Heart left ventricle (tissue), 16 donors: Measurements from ENCODE around the gene MTG1. TPM values are rescaled to one million over a fixed set of nuclear protein-coding genes. Genes with fewer than 3 reads are reported as not detected.

ENCODE experiments used
- ATAC-seq, 4 donors: fragments of 200-7000 bp; cut with Tn5 transposase; one replicate each; pipeline ENCODE4 v1.9.1; 2020 to 2022; ENCODE audit warnings: moderate library complexity in 4 of 4, mild to moderate bottlenecking in 3 of 4, moderate number of reproducible peaks in 1 of 4
- DNase-seq, 5 donors: peaks; one replicate each; pipeline ENCODE4 v3.0.0-alpha.2; 2020
- H3K27ac ChIP-seq, 12 donors: fragments of 200-600 bp; sonication (generic) in 4 of 12; one replicate each; pipeline versions ENCODE4 v1.5.0 to v1.8.0; 2016 to 2022; ENCODE audit warnings: mild to moderate bottlenecking in 2 of 12
- H3K27me3 ChIP-seq, 9 donors: fragments of 200-600 bp; sonication (generic) in 2 of 9; one replicate each; pipeline versions ENCODE4 v1.5.1 to v1.8.0; 2016 to 2022; ENCODE audit warnings: mild to moderate bottlenecking in 3 of 9
- H3K36me3 ChIP-seq, 9 donors: fragments of 200-600 bp; sonication (generic) in 2 of 9; one replicate each; pipeline versions ENCODE4 v1.5.0 to v1.8.0; 2018 to 2022; ENCODE audit warnings: mild to moderate bottlenecking in 2 of 9
- H3K4me1 ChIP-seq, 12 donors: fragments of 200-600 bp; sonication (generic) in 4 of 12; one replicate each; pipeline versions ENCODE4 v1.5.0 to v1.8.0; 2016 to 2022; ENCODE audit warnings: mild to moderate bottlenecking in 3 of 12
- H3K4me3 ChIP-seq, 12 donors: fragments of 200-600 bp; sonication (generic) in 4 of 12; one replicate each; pipeline versions ENCODE4 v1.5.0 to v1.8.0; 2017 to 2022; ENCODE audit warnings: mild to moderate bottlenecking in 9 of 12, moderate library complexity in 4 of 12
- H3K9me3 ChIP-seq, 12 donors: fragments of 200-600 bp; sonication (generic) in 4 of 12; one replicate each; pipeline versions ENCODE4 v1.5.0 to v1.8.0; 2016 to 2022; ENCODE audit warnings: mild to moderate bottlenecking in 1 of 12
- POLR2A ChIP-seq, 2 donors: fragments of 450-650 bp; IDR thresholded peaks; one replicate each; pipeline ENCODE4 v1.6.1; 2017; ENCODE audit warnings: antibody characterized with exemption in 2 of 2, mild to moderate bottlenecking in 2 of 2, moderate library complexity in 2 of 2
- WGBS, 4 donors: extraction: QIAGEN DNeasy Blood & Tissue Kit in 2 of 4; methylation state at CpG; one replicate each; pipeline versions ENCODE4 v1.1.5 to v1.1.7; 2013 to 2018; 5-methylcytosine and 5-hydroxymethylcytosine counted together
- intact Hi-C, 10 donors: fragments of 100-400 bp; cut with DNase I; formaldehyde crosslinking; loops; one replicate each; pipeline versions ENCODE4 v1.11.1 to v1.14.2; 2022
- polyA plus RNA-seq, 2 donors: library from polyadenylated mRNA; stranded (reverse); fragments of 200-250 nt; gene quantifications; one replicate each; pipeline ENCODE4 v1.2.3, GENCODE V29; 2013
- total RNA-seq, 9 donors: library from RNA; depleted of rRNA in 2 of 9; stranded (reverse); fragments of >200 nt in 2 of 9; fragmentation: NEBNext Ultra II Directional in 3 of 9; extraction: Animal tissue kit (Norgen Biotek cat#: 25700) in 3 of 9; gene quantifications; one replicate each; pipeline versions ENCODE4 v1.1.0 to v1.2.4, GENCODE V29; 2016 to 2023
- TF ChIP-seq, protein P1 (sequence below), 12 donors: fragments of 200-600 bp; sonication (generic) in 4 of 12; IDR thresholded peaks; one replicate each; pipeline versions ENCODE4 v1.5.0 to v1.8.0; 2018 to 2022; ENCODE audit warnings: antibody characterized with exemption in 12 of 12, mild to moderate bottlenecking in 5 of 12
- donor health status: ischemic (EF 13 %, LVEDD 7.1; RV severe dilation, severe dysfunction).
- donor health status: healthy with polysubstance abuse.
- donor health status: DM: no; HTN: yes; CAD: no.
- donor health status: DM: no; HTN: no; CAD: no.
- donor health status: ischemic (EF 25% LVEDD 6.9; RV normal size, moderate dysfunction).
- donor health status: ischemic (EF 25% LVEDD 5.7; RV mildly dilated, moderate dysfunction).
- donor health status: healthy.
- donor health status: DM: yes; HTN: yes; CAD: no.
- donor health status: ischemic (EF 35%, LVEDD 5.7; RV mildly dilated, moderate dysfunction).
- donor health status: nonischemic (EF 11% LVEDD 7.7; RV severe dilation, severe dysfunction).
- donor health status: DM: yes; HTN: yes; CAD: no.
- donor health status: PGD.
- donor health status: ischemic (EF 29% LVEDD 5.4; RV normal size, mild dysfunction).
- donor health status: nonischemic (EF 23%, LVEDD 6.1; RV moderate dilation, normal function).

MTG1 gene
- total and polyA plus RNA-seq, 11 donors, result 11.6 to 34.2 (median 22.6) TPM

DNA sequence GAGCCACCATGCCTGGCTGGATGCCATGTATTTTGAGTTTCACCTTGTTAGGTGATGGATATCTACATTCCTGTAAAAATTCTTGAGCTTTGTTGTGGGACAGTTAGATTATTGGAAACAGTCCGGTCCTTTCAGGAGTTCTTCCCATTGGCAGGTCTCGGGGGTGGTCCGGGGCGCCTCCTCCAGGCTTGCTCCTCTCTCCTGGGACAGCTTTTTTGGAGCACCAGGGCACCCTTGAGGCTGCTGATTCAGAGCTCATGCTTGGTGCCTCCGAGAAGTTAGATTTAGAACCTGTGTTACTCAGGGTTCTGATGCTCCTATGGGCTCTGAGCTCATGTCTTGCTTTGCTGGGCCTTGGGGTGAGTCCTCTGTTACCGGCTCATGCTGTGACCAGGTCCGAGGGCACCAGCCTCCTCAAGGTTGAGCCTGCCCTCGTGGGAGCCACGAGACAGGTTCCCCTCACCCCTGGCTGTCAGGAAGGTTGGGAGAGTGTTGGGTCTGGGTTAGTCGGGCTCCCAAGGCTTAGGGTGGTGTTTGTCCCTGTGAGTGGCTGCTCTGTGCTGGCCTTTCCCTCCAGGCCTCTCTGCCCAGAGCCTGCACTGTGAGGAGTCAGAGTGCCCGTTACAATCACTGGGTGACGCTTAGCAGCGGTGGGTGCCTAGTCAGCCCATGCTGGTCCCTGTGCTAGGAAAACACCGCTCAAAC lies 24.5 kb downstream of the MTG1 start:
- intact Hi-C loops, result no loop called here

DNA sequence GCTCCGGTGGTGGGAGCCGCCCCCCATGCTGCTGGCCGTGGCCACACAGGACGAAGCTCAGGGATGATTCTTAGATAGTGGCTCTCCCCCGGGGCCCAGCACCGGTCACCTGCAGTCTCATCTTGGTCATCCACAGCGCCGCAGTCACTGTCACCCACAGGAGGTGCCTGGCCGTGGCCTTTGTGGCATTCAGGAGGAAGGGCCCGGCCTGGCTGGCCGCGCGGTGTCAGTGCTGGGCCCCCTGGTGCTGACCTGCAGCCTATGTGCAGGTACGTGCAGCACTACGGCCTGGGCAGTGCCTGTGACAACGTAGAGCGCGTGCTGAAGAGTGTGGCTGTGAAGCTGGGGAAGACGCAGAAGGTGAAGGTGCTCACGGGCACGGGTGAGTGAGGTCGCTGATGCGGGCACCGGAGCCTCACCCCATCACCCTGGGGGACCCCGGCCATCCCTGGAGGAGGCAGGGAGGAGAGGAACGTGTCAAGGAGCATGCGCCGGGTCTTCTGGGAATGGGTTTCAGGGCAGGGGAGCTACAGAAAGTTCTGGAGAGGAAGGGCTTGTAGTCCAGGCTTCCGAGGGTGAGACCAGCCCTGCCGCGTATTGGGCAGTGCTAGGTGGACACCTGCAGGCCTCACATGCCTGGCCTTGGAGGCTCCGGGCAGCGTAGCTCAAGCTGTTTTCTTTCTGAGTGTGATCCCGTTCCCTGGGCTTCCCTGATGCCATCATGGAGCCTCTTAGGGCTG lies 25.4 kb downstream of the MTG1 start:
- Histone ChIP-seq H3K4me1 (peaks cover 0 to 10% (median 0%) of the 10 kb centered on the region in 12 donors), H3K36me3 (peaks cover 0 to 42% (median 25%) of the 10 kb centered on the region in 9 donors), H3K9me3 (no peaks in the 10 kb centered on the region), H3K4me3 (no peak overlapping the region), H3K27me3 (peaks cover 0 to 17% (median 0%) of the 10 kb centered on the region in 9 donors), H3K27ac (no peak overlapping the region)
- TF ChIP-seq, protein P1, sequence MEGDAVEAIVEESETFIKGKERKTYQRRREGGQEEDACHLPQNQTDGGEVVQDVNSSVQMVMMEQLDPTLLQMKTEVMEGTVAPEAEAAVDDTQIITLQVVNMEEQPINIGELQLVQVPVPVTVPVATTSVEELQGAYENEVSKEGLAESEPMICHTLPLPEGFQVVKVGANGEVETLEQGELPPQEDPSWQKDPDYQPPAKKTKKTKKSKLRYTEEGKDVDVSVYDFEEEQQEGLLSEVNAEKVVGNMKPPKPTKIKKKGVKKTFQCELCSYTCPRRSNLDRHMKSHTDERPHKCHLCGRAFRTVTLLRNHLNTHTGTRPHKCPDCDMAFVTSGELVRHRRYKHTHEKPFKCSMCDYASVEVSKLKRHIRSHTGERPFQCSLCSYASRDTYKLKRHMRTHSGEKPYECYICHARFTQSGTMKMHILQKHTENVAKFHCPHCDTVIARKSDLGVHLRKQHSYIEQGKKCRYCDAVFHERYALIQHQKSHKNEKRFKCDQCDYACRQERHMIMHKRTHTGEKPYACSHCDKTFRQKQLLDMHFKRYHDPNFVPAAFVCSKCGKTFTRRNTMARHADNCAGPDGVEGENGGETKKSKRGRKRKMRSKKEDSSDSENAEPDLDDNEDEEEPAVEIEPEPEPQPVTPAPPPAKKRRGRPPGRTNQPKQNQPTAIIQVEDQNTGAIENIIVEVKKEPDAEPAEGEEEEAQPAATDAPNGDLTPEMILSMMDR (IDR thresholded peaks at IDR 0.05), result no peak
- TF ChIP-seq POLR2A (IDR thresholded peaks at IDR 0.05), result no peak
- no peak for ATAC-seq
- intact Hi-C loops, result no loop called here
- no peak for DNase-seq
- WGBS, 4 donors, result 90 to 96% (median 93%) methylated on average over 31 to 34 of the region's 34 CpGs

More for the DNA sequence above, 24.5 kb downstream of the MTG1 start:
- TF ChIP-seq POLR2A (IDR thresholded peaks at IDR 0.05), result no peak
- TF ChIP-seq, protein P1 (IDR thresholded peaks at IDR 0.05), result no peak
- Histone ChIP-seq H3K36me3 (peaks cover 0 to 43% (median 28%) of the 10 kb centered on the region in 9 donors), H3K4me3 (no peak overlapping the region), H3K4me1 (peaks cover 0 to 7% (median 0%) of the 10 kb centered on the region in 12 donors), H3K27ac (no peak overlapping the region), H3K27me3 (peaks cover 0 to 15% (median 0%) of the 10 kb centered on the region in 9 donors), H3K9me3 (peaks cover 0 to 1% (median 0%) of the 10 kb centered on the region in 12 donors)
- 92 to 97% (median 96%) methylated on average over 14 of the region's 14 CpGs for WGBS, 4 donors
- ATAC-seq (no peak), DNase-seq (no peak)

DNA sequence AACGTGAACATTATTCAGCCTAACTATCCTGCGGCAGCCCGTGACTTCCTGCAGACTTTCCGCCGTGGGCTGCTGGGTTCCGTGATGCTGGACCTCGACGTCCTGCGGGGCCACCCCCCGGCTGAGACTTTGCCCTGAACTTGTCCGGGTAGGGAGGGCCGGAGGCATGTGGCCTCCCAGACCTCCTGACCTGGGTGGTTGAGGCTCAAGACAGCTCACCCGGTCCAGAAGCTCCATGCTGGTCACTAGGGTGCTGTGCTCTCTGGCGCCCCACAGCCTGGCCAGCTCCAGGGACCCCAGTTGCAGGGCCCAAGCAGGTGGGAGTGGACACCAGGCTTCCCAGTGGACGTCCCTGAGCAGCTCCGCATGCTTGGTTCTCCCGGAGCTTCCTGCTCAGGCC lies 26.1 kb downstream of the MTG1 start:
- H3K4me1 ChIP-seq, result peaks cover 0 to 10% (median 0%) of the 10 kb centered on the region in 12 donors
- H3K4me3 ChIP-seq, result no peak overlapping the region
- no peak for ATAC-seq
- H3K27me3 ChIP-seq, result peaks cover 0 to 17% (median 0%) of the 10 kb centered on the region in 9 donors
- WGBS, 4 donors, result 87 to 93% (median 92%) methylated on average over 3 to 17 of the region's 17 CpGs
- H3K27ac ChIP-seq, result no peak overlapping the region
- intact Hi-C loops, result loop anchor here in 3 of 10 donors (5.0 to 10.0 kb wide), 2 partner anchors 152 to 155 kb away; no protein-coding TSS in a partner anchor
- TF ChIP-seq, protein P1 (IDR thresholded peaks at IDR 0.05), result no peak
- TF ChIP-seq POLR2A (IDR thresholded peaks at IDR 0.05), result no peak
- no peaks in the 10 kb centered on the region for H3K9me3 ChIP-seq
- H3K36me3 ChIP-seq, result peaks cover 0 to 39% (median 25%) of the 10 kb centered on the region in 9 donors
- DNase-seq, result no peak

DNA sequence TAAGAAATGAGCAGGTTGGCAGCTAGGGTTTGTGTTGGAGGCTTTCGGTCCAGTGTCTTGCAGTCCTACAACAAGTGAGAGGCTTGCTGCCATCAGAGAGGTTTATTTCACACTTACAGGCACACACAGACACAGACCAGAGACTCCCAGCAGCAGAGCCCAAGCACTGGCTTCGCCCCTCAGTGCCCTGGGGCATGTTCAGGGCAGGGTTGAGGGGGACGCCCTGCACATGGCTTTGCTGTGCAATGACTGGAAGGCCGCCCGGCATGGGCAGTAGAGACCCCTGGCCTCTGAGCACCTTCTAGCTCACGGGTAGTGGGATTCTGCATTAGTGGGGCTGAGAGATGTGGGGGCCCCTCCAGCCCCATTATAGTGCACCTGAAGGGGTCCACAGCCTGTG lies 26.6 kb downstream of the MTG1 start:
- 76 to 97% (median 90%) methylated on average over 4 to 6 of the region's 6 CpGs for WGBS, 4 donors
- Histone ChIP-seq H3K4me3 (no peak overlapping the region), H3K9me3 (no peaks in the 10 kb centered on the region), H3K4me1 (peaks cover 0 to 10% (median 0%) of the 10 kb centered on the region in 12 donors), H3K27ac (no peak overlapping the region), H3K36me3 (peaks cover 0 to 34% (median 22%) of the 10 kb centered on the region in 9 donors), H3K27me3 (peaks cover 0 to 17% (median 0%) of the 10 kb centered on the region in 9 donors)
- DNase-seq, result no peak
- intact Hi-C loops, result loop anchor here in 3 of 10 donors (5.0 to 10.0 kb wide), 2 partner anchors 152 to 154 kb away; no protein-coding TSS in a partner anchor
- no peak for ATAC-seq
- no peak for TF ChIP-seq POLR2A (IDR thresholded peaks at IDR 0.05)
- TF ChIP-seq, protein P1 (IDR thresholded peaks at IDR 0.05), result no peak
